Liver (tissue), 3 donors: ENCODE data around the gene STXBP1.

ENCODE experiments used
- FOXA1 ChIP-seq: IDR thresholded peaks from 2 replicates; pipeline ENCODE4 v1.6.1; 2016; ENCODE audit warnings: antibody characterized with exemption
- HNF4G ChIP-seq: IDR thresholded peaks from 2 replicates; pipeline ENCODE4 v1.6.1; 2016; ENCODE audit warnings: antibody characterized with exemption
- JUND ChIP-seq, 2 donors: IDR thresholded peaks; 2 replicates each; pipeline ENCODE4 v1.6.1; 2016; ENCODE audit warnings: antibody characterized with exemption in 2 of 2
- RXRA ChIP-seq, 2 donors: IDR thresholded peaks; 2 replicates each; pipeline ENCODE4 v1.6.1; 2017 to 2018; ENCODE audit warnings: antibody characterized with exemption in 2 of 2, mild to moderate bottlenecking in 1 of 2
- SP1 ChIP-seq: IDR thresholded peaks from 2 replicates; pipeline ENCODE4 v1.6.1; 2018; ENCODE audit warnings: antibody characterized with exemption, mild to moderate bottlenecking
- TAF1 ChIP-seq: conservative IDR thresholded peaks from 2 replicates; pipeline ENCODE4 v1.6.1; 2016; ENCODE audit warnings: antibody characterized with exemption, mild to moderate bottlenecking
- TF ChIP-seq, protein P1 (sequence below): fragments of 150-350 bp; IDR thresholded peaks from 2 replicates; pipeline ENCODE4 v1.5.1; 2017; ENCODE audit warnings: improper control_type of control experiment, low read depth, low read length; ENCODE audit not compliant: missing input control
- TF ChIP-seq, protein P2 (sequence below): IDR thresholded peaks from 2 replicates; pipeline ENCODE4 v1.6.1; 2016; ENCODE audit warnings: antibody characterized with exemption
- TF ChIP-seq, protein P3 (sequence below): IDR thresholded peaks from 2 replicates; pipeline ENCODE4 v1.6.1; 2016; ENCODE audit warnings: antibody characterized with exemption
- TF ChIP-seq, protein P4 (sequence below): IDR thresholded peaks from 2 replicates; pipeline ENCODE4 v1.6.1; 2016; ENCODE audit warnings: antibody characterized with exemption, mild to moderate bottlenecking
- donor health status: healthy.
- donor health status: healthy.

DNA sequence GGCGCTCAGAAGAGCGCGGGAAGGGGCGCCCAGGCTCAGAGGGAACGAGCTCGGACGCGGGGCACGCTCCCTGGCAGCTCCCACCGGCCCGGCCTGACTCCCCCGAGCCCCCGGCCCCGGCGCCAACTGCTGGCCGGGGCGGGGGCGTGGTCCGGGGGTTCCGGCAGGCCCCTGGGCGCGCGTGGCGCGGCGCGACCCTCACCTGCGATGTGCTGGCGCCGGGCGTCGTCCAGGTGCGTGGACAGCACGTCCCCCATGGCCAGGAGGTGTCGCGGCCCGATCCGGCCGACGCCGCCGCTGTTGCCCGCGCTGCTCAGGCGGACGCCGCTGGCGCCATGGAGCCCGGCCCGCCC, 43.5 kb upstream of the STXBP1 start:
- TF ChIP-seq, protein P1, sequence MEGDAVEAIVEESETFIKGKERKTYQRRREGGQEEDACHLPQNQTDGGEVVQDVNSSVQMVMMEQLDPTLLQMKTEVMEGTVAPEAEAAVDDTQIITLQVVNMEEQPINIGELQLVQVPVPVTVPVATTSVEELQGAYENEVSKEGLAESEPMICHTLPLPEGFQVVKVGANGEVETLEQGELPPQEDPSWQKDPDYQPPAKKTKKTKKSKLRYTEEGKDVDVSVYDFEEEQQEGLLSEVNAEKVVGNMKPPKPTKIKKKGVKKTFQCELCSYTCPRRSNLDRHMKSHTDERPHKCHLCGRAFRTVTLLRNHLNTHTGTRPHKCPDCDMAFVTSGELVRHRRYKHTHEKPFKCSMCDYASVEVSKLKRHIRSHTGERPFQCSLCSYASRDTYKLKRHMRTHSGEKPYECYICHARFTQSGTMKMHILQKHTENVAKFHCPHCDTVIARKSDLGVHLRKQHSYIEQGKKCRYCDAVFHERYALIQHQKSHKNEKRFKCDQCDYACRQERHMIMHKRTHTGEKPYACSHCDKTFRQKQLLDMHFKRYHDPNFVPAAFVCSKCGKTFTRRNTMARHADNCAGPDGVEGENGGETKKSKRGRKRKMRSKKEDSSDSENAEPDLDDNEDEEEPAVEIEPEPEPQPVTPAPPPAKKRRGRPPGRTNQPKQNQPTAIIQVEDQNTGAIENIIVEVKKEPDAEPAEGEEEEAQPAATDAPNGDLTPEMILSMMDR, result no peak
- TF ChIP-seq RXRA (IDR thresholded peaks at IDR 0.05) (no peak), TAF1 (no peak), SP1 (no peak), FOXA1 (no peak), JUND (IDR thresholded peaks at IDR 0.05) (no peak), HNF4G (no peak)
- TF ChIP-seq, protein P2, sequence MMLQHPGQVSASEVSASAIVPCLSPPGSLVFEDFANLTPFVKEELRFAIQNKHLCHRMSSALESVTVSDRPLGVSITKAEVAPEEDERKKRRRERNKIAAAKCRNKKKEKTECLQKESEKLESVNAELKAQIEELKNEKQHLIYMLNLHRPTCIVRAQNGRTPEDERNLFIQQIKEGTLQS, result no peak
- TF ChIP-seq, protein P3, sequence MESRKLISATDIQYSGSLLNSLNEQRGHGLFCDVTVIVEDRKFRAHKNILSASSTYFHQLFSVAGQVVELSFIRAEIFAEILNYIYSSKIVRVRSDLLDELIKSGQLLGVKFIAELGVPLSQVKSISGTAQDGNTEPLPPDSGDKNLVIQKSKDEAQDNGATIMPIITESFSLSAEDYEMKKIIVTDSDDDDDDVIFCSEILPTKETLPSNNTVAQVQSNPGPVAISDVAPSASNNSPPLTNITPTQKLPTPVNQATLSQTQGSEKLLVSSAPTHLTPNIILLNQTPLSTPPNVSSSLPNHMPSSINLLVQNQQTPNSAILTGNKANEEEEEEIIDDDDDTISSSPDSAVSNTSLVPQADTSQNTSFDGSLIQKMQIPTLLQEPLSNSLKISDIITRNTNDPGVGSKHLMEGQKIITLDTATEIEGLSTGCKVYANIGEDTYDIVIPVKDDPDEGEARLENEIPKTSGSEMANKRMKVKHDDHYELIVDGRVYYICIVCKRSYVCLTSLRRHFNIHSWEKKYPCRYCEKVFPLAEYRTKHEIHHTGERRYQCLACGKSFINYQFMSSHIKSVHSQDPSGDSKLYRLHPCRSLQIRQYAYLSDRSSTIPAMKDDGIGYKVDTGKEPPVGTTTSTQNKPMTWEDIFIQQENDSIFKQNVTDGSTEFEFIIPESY, result no peak
- TF ChIP-seq, protein P4, sequence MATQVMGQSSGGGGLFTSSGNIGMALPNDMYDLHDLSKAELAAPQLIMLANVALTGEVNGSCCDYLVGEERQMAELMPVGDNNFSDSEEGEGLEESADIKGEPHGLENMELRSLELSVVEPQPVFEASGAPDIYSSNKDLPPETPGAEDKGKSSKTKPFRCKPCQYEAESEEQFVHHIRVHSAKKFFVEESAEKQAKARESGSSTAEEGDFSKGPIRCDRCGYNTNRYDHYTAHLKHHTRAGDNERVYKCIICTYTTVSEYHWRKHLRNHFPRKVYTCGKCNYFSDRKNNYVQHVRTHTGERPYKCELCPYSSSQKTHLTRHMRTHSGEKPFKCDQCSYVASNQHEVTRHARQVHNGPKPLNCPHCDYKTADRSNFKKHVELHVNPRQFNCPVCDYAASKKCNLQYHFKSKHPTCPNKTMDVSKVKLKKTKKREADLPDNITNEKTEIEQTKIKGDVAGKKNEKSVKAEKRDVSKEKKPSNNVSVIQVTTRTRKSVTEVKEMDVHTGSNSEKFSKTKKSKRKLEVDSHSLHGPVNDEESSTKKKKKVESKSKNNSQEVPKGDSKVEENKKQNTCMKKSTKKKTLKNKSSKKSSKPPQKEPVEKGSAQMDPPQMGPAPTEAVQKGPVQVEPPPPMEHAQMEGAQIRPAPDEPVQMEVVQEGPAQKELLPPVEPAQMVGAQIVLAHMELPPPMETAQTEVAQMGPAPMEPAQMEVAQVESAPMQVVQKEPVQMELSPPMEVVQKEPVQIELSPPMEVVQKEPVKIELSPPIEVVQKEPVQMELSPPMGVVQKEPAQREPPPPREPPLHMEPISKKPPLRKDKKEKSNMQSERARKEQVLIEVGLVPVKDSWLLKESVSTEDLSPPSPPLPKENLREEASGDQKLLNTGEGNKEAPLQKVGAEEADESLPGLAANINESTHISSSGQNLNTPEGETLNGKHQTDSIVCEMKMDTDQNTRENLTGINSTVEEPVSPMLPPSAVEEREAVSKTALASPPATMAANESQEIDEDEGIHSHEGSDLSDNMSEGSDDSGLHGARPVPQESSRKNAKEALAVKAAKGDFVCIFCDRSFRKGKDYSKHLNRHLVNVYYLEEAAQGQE, result no peak
